Liver (tissue), 9 donors: ENCODE results near the gene GAD1. TPM values are rescaled to one million over a fixed set of nuclear protein-coding genes. Genes with fewer than 3 reads are reported as not detected.

Experiments
- DNase-seq: peaks from one replicate; pipeline ENCODE4 v3.0.0-alpha.2; 2017; ENCODE audit warnings: low spot score
- H3K27ac ChIP-seq, 2 donors: one replicate each; pipeline ENCODE4 v1.7.0; 2013; ENCODE audit warnings: inconsistent platforms in 2 of 2, low read length in 2 of 2, control low read depth in 1 of 2, low read depth in 1 of 2, mild to moderate bottlenecking in 1 of 2
- H3K27me3 ChIP-seq, 4 donors: one replicate each; pipeline versions ENCODE4 v1.6.1 to v1.7.0; 2013; ENCODE audit warnings: low read length in 3 of 4, inconsistent platforms in 1 of 4, mild to moderate bottlenecking in 1 of 4, moderate library complexity in 1 of 4; ENCODE audit not compliant: control insufficient read depth in 4 of 4, insufficient read depth in 4 of 4
- H3K36me3 ChIP-seq, 4 donors: one replicate each; pipeline versions ENCODE4 v1.6.1 to v1.7.0; 2013; ENCODE audit warnings: low read length in 3 of 4, mild to moderate bottlenecking in 3 of 4, low read depth in 1 of 4, moderate library complexity in 1 of 4; ENCODE audit not compliant: control insufficient read depth in 4 of 4, insufficient read depth in 3 of 4
- H3K4me1 ChIP-seq, 4 donors: one replicate each; pipeline versions ENCODE4 v1.6.1 to v1.7.0; 2013; ENCODE audit warnings: low read length in 3 of 4, mild to moderate bottlenecking in 3 of 4, moderate library complexity in 1 of 4; ENCODE audit not compliant: control insufficient read depth in 4 of 4, insufficient read depth in 4 of 4
- H3K4me3 ChIP-seq, 3 donors: one replicate each; pipeline versions ENCODE4 v1.6.1 to v1.7.0; 2013; ENCODE audit warnings: low read length in 3 of 3, control low read depth in 1 of 3, low read depth in 1 of 3, mild to moderate bottlenecking in 1 of 3
- H3K9ac ChIP-seq, 2 donors: one replicate each; pipeline ENCODE4 v1.7.0; 2013; ENCODE audit warnings: low read length in 2 of 2, mild to moderate bottlenecking in 2 of 2, moderate library complexity in 2 of 2, control low read depth in 1 of 2, low read depth in 1 of 2
- H3K9me3 ChIP-seq, 4 donors: one replicate each; pipeline versions ENCODE4 v1.6.1 to v1.7.0; 2013; ENCODE audit warnings: low read length in 3 of 4; ENCODE audit not compliant: control insufficient read depth in 4 of 4
- ATF3 ChIP-seq: IDR thresholded peaks from 2 replicates; pipeline ENCODE4 v1.6.1; 2016; ENCODE audit warnings: antibody characterized with exemption
- CTCF ChIP-seq: fragments of 150-350 bp; IDR thresholded peaks from 2 replicates; pipeline ENCODE4 v1.5.1; 2017; ENCODE audit warnings: improper control_type of control experiment, low read depth, low read length; ENCODE audit not compliant: missing input control
- EGR1 ChIP-seq, 2 donors: IDR thresholded peaks; 2 replicates each; pipeline ENCODE4 v1.6.1; 2016 to 2018; ENCODE audit warnings: antibody characterized with exemption in 2 of 2, low read depth in 2 of 2
- FOXA1 ChIP-seq: IDR thresholded peaks from 2 replicates; pipeline ENCODE4 v1.6.1; 2016; ENCODE audit warnings: antibody characterized with exemption
- FOXA2 ChIP-seq: IDR thresholded peaks from 2 replicates; pipeline ENCODE4 v1.6.1; 2016; ENCODE audit warnings: antibody characterized with exemption
- GABPA ChIP-seq, 2 donors: IDR thresholded peaks in 1 of 2; conservative IDR thresholded peaks in 1 of 2; 2 replicates each; pipeline ENCODE4 v1.6.1; 2016; ENCODE audit warnings: antibody characterized with exemption in 2 of 2, mild to moderate bottlenecking in 1 of 2, moderate library complexity in 1 of 2
- HNF4A ChIP-seq, 2 donors: conservative IDR thresholded peaks; 2 replicates each; pipeline ENCODE4 v1.6.1; 2016; ENCODE audit warnings: antibody characterized with exemption in 2 of 2, mild to moderate bottlenecking in 2 of 2
- HNF4G ChIP-seq: IDR thresholded peaks from 2 replicates; pipeline ENCODE4 v1.6.1; 2016; ENCODE audit warnings: antibody characterized with exemption
- JUND ChIP-seq, 2 donors: IDR thresholded peaks; 2 replicates each; pipeline ENCODE4 v1.6.1; 2016; ENCODE audit warnings: antibody characterized with exemption in 2 of 2
- MAX ChIP-seq: IDR thresholded peaks from 2 replicates; pipeline ENCODE4 v1.6.1; 2016; ENCODE audit warnings: antibody characterized with exemption
- NR2F2 ChIP-seq: IDR thresholded peaks from 2 replicates; pipeline ENCODE4 v1.6.1; 2016; ENCODE audit warnings: antibody characterized with exemption
- RAD21 ChIP-seq, 2 donors: IDR thresholded peaks; 2 replicates each; pipeline ENCODE4 v1.6.1; 2016; ENCODE audit warnings: antibody characterized with exemption in 2 of 2, mild to moderate bottlenecking in 2 of 2
- REST ChIP-seq: IDR thresholded peaks from 2 replicates; pipeline ENCODE4 v1.6.1; 2016; ENCODE audit warnings: antibody characterized with exemption, mild to moderate bottlenecking
- RXRA ChIP-seq, 2 donors: IDR thresholded peaks; 2 replicates each; pipeline ENCODE4 v1.6.1; 2017 to 2018; ENCODE audit warnings: antibody characterized with exemption in 2 of 2, mild to moderate bottlenecking in 1 of 2
- SP1 ChIP-seq: IDR thresholded peaks from 2 replicates; pipeline ENCODE4 v1.6.1; 2018; ENCODE audit warnings: antibody characterized with exemption, mild to moderate bottlenecking
- TAF1 ChIP-seq: conservative IDR thresholded peaks from 2 replicates; pipeline ENCODE4 v1.6.1; 2016; ENCODE audit warnings: antibody characterized with exemption, mild to moderate bottlenecking
- YY1 ChIP-seq: IDR thresholded peaks from 2 replicates; pipeline ENCODE4 v1.6.1; 2016; ENCODE audit warnings: antibody characterized with exemption, mild to moderate bottlenecking
- ZBTB33 ChIP-seq: IDR thresholded peaks from 2 replicates; pipeline ENCODE4 v1.6.1; 2016; ENCODE audit warnings: antibody characterized with exemption
- WGBS: extraction: QIAGEN DNeasy Blood & Tissue Kit; methylation state at CpG from one replicate; pipeline ENCODE4 v1.1.7; 2013; 5-methylcytosine and 5-hydroxymethylcytosine counted together
- polyA plus RNA-seq, 2 donors: library from polyadenylated mRNA; stranded (reverse) in 1 of 2; unstranded in 1 of 2; fragments of 200-250 nt in 1 of 2; fragments of >200 nt in 1 of 2; fragmentation: Nextera tagmentation in 1 of 2; extraction: Ambion mirVana in 1 of 2; gene quantifications; one replicate each; pipeline versions ENCODE4 v1.2.1 to v1.2.3, GENCODE V29; 2013 to 2015
- total RNA-seq, 2 donors: library from RNA; depleted of rRNA; stranded (reverse); fragments of >200 nt; gene quantifications; one replicate each; pipeline ENCODE4 v1.2.3, GENCODE V29; 2014
- donor health status: healthy.
- donor health status: healthy.
- donor health status: healthy.
- donor health status: healthy.
- donor health status: healthy.

The GAD1 gene
- total and polyA plus RNA-seq, 4 donors = 0.08 to 0.19 TPM; not detected in 2

GRCh38 chr2:170840717-170841210, 24.1 kb downstream of the GAD1 start:
- 84% methylated on average over 4 of the region's 4 CpGs for WGBS
- H3K4me1 ChIP-seq = no peaks in the 10 kb centered on the region
- TF ChIP-seq REST (no peak), GABPA (IDR thresholded peaks at IDR 0.05 in 1 of 2, conservative IDR thresholded peaks at IDR 0.05 in 1 of 2) (no peak), FOXA1 (no peak), RAD21 (IDR thresholded peaks at IDR 0.05) (no peak), MAX (no peak), SP1 (no peak), FOXA2 (no peak), YY1 (no peak), HNF4G (no peak), ZBTB33 (no peak)
- DNase-seq = no peak
- no peak overlapping the region for H3K9ac ChIP-seq
- H3K27ac ChIP-seq = no peak overlapping the region
- no peak overlapping the region for H3K4me3 ChIP-seq
- no peaks in the 10 kb centered on the region for H3K27me3 ChIP-seq
- H3K36me3 ChIP-seq = no peaks in the 10 kb centered on the region
- no peaks in the 10 kb centered on the region for H3K9me3 ChIP-seq

- Histone ChIP-seq H3K4me1 (no peaks in the 10 kb centered on the region), H3K4me3 (no peak overlapping the region), H3K9ac (no peak overlapping the region), H3K27ac (no peak overlapping the region), H3K36me3 (no peaks in the 10 kb centered on the region), H3K9me3 (no peaks in the 10 kb centered on the region), H3K27me3 (no peaks in the 10 kb centered on the region)
- DNase-seq = no peak
- WGBS = 87% methylated on average over 2 of the region's 2 CpGs
- TF ChIP-seq HNF4G = no peak
- TF ChIP-seq FOXA2 = no peak
- TF ChIP-seq RXRA (IDR thresholded peaks at IDR 0.05) = no peak
- no peak for TF ChIP-seq NR2F2
- no peak for TF ChIP-seq YY1
- TF ChIP-seq SP1 = no peak
- no peak for TF ChIP-seq FOXA1
- TF ChIP-seq ATF3 = no peak
- TF ChIP-seq REST = no peak
- no peak for TF ChIP-seq TAF1
- TF ChIP-seq EGR1 (IDR thresholded peaks at IDR 0.05; ENCODE audit: low read depth in 2 of 2) = no peak
- TF ChIP-seq MAX = no peak
- TF ChIP-seq GABPA (IDR thresholded peaks at IDR 0.05 in 1 of 2, conservative IDR thresholded peaks at IDR 0.05 in 1 of 2) = no peak
- TF ChIP-seq JUND (IDR thresholded peaks at IDR 0.05) = no peak
- no peak for TF ChIP-seq RAD21 (IDR thresholded peaks at IDR 0.05)
- TF ChIP-seq HNF4A (conservative IDR thresholded peaks at IDR 0.05) = no peak
- TF ChIP-seq CTCF = no peak
- TF ChIP-seq ZBTB33 = no peak
Observed at GRCh38 chr2:170842785-170843184, 26.1 kb downstream of the GAD1 start.
